ENCODE results near the gene FOSL2.

FOSL2 gene

GRCh38 chr2:28397043-28397381 lies 4.4 kb downstream of the FOSL2 start:
- no peak for DNase-seq

GRCh38 chr2:28398101-28398834 lies 5.6 kb downstream of the FOSL2 start:
- no peak for DNase-seq

- no peak for DNase-seq
Observed at GRCh38 chr2:28399289-28399688, 6.6 kb downstream of the FOSL2 start.

- DNase-seq: no peak
Observed at GRCh38 chr2:28399956-28400355, 7.3 kb downstream of the FOSL2 start.

GRCh38 chr2:28400419-28400818 lies 7.8 kb downstream of the FOSL2 start:
- no peak for DNase-seq

GRCh38 chr2:28400921-28401320 lies 8.3 kb downstream of the FOSL2 start:
- DNase-seq: no peak

GRCh38 chr2:28401411-28401810 lies 8.8 kb downstream of the FOSL2 start:
- no peak for DNase-seq

GRCh38 chr2:28401948-28402550 lies 9.4 kb downstream of the FOSL2 start:
- DNase-seq: no peak

- DNase-seq: no peak
Observed at GRCh38 chr2:28403370-28403956, 10.8 kb downstream of the FOSL2 start.

- no peak for DNase-seq
Observed at GRCh38 chr2:28404086-28404485, 11.4 kb downstream of the FOSL2 start.

- DNase-seq: no peak
Observed at GRCh38 chr2:28405537-28405936, 12.9 kb downstream of the FOSL2 start.

- peak; percentile 72 for DNase-seq
Observed at GRCh38 chr2:28406276-28407096, 13.8 kb downstream of the FOSL2 start.

- DNase-seq: no peak
Observed at GRCh38 chr2:28407131-28407975, 14.7 kb downstream of the FOSL2 start.

GRCh38 chr2:28407976-28408690 lies 15.5 kb downstream of the FOSL2 start:
- DNase-seq: no peak

GRCh38 chr2:28408764-28409599 lies 16.3 kb downstream of the FOSL2 start:
- DNase-seq: no peak

- no peak for DNase-seq
Observed at GRCh38 chr2:28411166-28411755, 18.6 kb downstream of the FOSL2 start.

- DNase-seq: no peak
Observed at GRCh38 chr2:28411956-28412609, 19.4 kb downstream of the FOSL2 start.

- no peak for DNase-seq
Observed at GRCh38 chr2:28412625-28413151, 20.0 kb downstream of the FOSL2 start.

GRCh38 chr2:28413152-28413898 lies 20.7 kb downstream of the FOSL2 start:
- no peak for DNase-seq
